NCI-H187 treated with DMSO at 0.1 percent for 48 hours (cell line): ENCODE data around the gene CCND2.
"Not testable (repeated sequence)": the region's sequence is repeated elsewhere in the genome, so short reads cannot be mapped to it uniquely, and the experiment has no call there.

Source experiments
- DNase-seq: peaks from one replicate; lab custom pipeline; 2025; lab: John Stamatoyannopoulos, UW

Gene CCND2

DNA sequence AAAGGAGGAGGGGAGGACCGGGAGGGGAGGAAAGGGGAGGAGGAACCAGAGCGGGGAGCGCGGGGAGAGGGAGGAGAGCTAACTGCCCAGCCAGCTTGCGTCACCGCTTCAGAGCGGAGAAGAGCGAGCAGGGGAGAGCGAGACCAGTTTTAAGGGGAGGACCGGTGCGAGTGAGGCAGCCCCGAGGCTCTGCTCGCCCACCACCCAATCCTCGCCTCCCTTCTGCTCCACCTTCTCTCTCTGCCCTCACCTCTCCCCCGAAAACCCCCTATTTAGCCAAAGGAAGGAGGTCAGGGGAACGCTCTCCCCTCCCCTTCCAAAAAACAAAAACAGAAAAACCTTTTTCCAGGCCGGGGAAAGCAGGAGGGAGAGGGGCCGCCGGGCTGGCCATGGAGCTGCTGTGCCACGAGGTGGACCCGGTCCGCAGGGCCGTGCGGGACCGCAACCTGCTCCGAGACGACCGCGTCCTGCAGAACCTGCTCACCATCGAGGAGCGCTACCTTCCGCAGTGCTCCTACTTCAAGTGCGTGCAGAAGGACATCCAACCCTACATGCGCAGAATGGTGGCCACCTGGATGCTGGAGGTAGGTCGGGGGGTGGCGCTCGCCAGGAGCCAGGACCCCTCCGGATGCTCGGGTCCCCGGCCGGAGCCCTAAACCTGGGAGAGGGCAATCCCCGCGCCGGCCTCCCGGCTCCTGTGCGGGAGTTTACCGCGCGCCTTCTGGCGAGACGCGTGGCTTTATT, at the start of gene CCND2:
Gene CCND2, plus strand, starts transcription at position 111 of the 744 bp plus-strand sequence. Its CDS starts 279 bp downstream, at position 390.
- DNase-seq = no peak

DNA sequence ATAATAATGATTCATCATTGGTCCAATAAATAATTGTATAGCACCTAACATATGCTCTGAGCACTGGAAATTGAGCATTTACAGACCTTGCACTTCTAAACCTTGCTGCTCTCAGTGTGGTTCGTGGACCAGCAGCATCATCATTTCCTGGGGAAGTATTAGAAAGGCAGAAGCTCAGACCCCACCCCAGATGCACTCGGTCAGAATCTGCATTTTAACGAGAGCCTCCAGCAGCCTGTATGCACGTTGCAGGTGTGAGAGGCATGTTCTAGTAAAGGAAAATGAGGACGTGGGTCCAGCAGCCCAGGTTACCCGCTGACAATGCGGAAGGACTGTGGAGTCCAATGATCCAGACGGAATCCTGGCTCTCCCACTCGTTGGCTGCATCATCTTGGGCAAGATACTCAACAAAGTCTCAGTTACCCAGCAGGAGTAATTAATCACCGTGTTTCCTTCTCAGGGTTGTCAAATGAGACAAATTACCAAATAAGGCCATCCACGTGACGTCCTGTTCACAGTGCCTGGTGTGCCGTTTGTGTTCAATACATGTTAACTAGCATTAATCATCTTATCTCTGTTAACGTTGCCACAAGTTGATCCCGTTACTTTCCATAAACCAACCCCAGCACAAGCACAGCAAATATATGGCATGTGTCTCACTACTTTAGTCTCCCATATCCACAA, 49.2 kb upstream of the CCND2 start:
- no peak for DNase-seq

DNA sequence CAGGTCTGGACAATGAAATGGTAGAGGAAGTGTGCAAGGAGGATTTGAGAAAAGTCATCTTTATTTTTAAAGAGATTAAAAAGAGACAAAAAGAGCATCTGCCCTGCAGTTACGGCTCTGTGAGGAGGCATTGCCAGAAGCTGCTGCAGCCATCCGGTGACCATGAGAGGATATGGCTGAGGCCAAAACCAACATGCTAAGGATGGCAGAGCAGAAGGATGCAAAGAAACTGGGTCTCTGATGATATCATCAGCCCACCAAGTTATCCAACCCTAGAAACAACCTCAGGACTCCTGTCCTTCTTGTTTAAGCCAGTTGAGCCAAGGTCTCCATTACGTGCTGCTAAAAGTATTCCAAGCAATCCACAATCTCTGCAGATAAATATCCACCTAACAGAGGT, 48.0 kb upstream of the CCND2 start:
- no peak for DNase-seq

DNA sequence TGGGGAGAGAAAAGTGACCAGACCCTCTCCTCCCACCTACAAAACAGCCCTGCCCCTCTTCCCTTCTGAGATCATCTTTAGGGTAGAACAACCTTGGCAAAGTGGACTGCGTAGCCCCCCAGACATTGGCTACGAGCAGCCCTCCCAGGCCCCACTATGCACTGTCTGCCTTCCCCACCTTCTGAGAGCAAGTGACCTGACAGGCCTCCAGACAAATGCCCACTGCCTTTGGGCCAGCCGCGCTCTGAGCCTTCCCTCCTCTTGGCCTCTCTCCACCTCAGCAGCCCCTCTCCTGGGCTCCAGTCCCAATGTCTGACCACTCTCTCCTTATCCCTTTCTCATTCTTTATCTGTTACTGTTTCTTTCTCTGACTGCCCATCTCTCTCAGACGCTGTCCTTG, 46.5 kb upstream of the CCND2 start:
- DNase-seq = no peak

DNA sequence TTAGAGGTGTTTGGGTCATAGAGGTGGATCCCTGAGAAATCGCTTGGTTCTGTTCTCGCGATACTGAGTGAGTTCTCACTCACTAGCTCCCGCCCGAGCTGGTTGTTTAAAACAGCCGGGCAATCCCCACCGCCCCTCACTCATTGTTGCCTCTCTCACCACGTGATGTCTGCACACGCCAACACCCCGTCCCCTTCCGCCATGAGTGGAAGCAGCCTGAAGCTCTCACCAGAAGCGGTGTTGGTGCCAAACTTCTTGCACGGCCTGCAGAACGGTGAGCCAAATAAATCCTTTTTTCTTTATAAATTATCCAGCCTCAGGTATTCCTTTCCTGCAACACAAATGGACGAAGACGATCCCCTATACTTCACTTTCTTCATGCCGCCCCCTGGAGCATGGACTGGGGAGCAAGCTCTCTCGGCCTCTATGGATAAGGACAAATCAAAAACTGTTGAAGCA, 45.4 kb upstream of the CCND2 start:
- no peak for DNase-seq

DNA sequence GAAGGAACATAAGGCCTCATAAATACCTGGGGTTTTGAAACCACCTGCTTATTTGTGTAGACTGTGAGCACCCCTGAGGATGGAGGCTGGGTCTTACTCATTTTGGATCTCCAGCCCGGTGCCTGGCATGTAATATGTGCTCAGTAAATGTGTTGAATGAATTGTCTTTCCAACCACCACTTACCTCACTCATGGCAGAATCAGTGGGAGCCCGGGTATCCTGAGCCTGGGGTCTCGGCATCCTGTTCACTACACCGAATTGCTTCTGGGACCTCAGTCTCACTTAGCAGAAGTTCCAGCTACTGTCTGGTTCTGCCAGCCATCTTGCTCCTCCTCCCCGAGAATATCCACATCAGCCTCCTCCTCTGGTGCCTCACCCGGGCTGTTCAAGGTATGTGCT, 43.0 kb upstream of the CCND2 start:
- DNase-seq = no peak

DNA sequence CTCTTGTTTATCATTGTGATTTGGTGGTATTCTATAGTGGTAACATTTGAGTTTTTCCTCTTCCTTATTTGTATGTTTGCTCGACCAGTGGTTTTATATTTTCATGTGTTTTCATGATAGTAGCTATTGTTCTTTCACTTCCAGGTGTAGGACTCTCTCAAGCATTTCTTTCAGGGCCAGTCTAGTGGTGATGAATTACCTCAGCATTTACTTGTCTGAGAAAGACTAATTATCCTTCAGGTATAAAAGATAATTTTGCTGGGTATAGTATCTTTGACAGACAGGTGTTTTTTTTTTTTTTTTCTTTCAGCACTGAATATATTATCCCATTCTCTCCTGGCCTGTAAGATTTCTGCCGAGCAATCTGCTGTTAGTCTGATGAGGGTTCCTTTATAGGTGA, 35.0 kb upstream of the CCND2 start:
- DNase-seq = no peak

DNA sequence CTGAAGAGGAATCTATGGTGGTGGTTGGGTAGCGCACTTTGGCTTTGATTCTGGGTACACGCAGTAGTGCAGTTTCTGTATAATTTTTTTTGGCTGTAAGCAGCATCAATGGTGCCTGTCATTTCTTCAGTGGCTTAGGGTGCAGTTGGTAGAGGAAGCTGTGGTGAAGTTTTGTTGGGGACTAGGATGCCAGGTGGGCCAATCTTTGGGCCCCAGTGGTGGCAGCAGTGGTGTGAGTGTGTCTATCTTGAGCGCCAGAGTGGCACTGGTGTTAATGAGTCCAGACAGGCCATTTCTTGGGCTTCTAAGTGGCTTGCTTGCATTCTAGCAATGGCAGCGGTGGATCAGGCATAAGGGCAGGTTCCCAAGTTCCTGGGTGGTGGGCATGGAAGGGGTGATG, 33.8 kb upstream of the CCND2 start:
- DNase-seq = no peak

DNA sequence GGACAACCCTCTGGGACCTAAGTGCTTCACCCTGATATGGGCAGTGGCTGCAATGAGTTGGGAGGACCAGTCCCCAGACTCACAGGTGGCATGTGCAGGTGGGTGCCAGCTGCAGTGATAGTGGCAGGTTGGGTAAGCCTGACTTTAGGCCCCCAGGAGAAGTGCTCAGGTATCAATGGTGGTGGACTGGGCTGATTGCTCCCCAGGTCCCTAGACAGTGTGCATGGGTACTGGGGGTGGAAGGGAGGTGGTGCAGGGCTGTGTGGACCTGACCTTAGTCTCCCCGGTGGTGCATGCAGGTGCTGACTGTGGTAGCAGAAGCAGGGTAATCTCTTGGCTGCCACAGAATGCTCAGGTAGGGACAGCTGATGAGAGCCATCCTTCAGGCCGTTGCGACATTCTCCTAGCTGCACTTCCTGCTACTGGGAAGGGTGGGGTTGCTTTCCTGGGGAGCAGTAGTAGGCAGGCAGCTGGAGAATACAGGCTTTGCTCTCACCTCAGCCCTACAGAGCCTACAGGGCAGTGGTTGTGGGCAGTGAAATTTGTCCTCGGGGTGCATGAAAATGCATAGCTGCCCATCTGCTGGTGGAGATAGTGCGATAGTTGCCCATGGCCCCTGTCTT, 33.3 kb upstream of the CCND2 start:
- DNase-seq = no peak

DNA sequence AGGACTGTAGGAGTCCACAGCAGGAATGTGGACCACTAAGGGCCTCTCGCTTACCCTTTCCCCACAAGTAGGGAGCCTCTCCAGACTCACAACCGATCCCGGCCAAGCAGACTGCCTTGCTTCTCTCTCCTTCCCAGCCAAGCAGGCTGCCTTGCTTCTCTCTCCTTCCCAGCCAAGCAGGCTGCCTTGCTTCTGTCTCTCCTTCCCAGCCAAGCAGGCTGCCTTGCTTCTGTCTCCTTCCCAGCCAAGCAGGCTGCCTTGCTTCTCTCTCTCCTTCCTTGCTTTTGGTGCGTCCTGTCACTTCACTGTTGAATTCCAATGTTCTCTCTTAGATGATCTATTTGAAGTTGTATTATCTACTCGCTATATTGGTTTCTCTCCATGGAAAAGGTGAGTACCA, 32.6 kb upstream of the CCND2 start:
- no peak for DNase-seq

DNA sequence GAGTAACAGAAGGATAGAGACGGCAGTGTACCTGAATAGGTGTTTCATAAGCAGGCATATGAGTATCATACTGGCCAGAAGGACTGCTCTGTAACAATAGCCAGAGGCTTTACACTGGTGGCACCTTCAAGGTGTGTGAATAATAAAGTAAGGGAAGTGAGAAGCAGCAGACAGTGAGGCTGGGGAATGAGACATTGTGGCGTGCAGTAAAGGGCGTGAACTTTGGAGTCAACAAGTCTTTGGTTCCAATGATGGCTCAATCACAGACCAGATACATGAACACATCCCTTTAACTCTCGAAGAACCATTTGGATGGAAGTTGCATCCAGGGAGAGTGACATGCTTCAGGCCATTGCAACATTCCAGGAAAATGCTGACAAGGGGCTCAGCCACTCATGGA, 32.0 kb upstream of the CCND2 start:
- DNase-seq = no peak

DNA sequence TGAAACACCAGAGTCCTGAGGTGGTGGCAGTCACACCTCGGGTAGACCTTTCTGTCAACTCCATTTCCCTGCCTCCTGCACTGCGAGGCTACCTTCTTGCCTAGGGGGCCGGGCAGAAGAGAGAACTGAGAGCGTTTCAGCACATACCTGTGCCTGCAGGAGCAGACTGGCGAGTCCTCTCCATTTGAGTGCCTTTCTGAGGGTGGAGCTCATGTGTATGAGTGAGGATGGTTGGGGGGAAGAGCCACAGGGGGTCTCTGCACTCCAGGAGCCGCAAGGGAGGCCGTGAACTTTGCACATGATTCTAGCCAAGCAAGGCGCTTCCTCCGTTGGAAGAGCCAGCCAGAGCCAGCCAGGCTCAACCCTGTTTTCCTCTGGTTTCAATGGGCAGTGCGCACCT, 31.0 kb upstream of the CCND2 start:
- DNase-seq = no peak

DNA sequence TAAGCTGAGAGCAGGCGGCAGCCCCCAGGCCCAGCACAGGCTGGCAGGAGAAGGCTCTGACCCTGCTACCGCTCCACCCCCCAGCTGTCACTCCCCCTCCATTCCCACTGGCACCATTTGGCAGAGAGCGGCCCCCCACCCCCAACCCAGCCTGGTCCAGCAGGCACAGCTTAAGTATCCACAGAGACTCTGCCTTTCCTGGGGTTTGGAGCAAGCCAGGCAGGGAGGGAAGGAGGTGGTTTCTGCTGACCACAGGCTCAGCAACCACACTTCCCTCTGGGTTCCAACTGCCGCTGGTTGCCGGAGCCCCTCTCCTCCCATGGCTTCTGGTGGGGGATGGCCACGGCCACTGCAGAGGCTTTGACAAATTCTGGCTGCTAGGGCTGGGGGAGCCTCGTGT, 30.5 kb upstream of the CCND2 start:
- DNase-seq = no peak

DNA sequence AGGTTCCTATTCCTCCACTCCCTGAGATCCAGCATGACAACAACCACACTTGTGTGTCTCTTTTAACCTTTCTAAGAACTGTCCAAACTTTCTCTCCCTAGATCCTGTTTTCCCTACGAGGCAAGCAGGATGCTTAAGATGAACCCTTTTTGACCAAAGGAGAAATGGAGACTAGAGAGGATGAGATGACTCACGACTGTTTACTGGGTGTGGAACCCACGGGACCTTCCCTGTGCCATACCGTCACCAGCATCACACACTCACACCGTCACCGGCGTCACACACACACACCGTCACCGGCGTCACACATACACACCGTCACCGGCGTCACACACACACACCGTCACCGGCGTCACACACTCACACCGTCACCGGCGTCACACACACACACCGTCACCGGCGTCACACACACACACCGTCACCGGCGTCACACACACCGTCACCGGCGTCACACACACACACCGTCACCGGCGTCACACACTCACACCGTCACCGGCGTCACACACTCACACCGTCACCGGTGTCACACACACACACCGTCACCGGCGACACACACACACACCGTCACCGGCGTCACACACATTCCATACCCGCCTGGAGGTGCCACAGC, 30.0 kb upstream of the CCND2 start:
- DNase-seq = not testable (repeated sequence)

DNA sequence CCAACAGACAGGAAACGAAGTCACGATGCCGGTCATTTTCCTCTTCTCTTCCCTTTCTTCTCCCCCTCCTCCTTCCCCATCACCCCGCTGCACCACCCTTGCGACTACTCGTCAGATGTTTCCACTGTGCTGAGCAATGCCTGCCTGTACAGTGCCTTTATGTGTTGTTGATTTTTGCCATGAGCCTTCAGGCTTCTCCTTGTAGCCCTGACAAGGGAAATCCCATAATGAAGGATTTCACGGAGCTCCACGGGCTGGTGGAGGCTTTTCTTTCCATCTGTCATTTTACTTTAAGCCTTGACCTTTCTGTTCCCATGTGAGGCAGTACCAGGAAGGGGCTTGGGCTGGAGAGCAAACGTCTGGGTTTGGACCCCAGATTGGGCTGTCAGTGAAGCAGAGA, 28.7 kb upstream of the CCND2 start:
- no peak for DNase-seq

DNA sequence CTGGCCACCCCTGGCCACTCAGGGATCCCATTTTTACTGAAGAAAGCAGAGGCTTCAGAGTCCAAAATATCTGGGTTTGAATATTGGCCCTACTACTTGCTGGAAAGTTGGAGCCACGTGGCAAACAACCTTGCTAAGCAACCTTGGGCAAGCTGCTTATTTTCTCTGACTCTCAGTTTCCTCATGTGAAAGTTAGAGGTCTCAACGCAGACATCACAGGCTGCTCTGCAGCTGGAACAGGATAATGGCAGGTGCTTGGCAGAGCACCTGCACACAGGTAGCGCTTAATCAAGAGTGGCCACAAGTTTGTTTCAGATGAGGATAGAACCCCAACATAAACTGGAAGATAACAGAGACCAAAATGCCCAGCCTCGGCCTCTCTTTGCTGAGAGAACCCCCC, 28.1 kb upstream of the CCND2 start:
- no peak for DNase-seq

DNA sequence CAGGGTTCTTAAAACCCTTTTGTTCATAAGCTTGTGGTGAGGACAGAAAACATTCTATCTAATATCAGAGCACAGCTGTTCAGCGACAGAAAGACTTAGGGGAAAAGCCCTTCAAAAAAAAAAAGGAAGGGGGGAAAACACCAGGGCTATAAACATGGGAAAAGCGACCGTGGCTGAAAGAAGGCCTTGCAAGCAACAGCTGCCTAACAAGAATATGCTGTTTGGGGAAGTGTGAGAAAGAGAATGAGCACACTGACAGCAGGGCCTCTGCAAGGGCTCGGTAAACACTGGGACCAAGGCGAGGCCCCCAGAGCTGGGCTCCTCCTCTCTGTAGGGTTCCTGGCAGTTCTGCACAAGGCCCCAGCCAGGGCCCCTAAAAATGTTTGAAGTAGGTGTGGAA, 27.4 kb upstream of the CCND2 start:
- no peak for DNase-seq

DNA sequence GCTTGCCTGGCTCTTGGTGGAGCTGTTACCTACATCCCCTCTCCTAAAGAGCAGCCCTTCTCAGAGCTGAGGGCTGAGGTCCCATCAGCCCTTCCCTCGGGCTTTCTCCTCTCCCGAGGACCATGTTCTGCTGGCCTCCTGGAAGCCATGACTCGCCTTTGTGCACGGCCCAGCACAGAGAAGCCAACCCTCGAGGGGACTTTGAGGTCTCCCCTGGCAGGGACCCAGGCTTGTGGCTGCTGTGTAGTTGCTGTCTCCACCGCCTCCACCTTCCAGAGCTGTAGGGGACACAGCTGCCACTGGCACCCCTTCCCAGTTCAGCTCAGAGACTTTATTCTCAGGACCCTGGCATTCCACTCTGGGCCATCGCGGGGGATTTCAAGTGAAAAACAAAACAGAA, 22.9 kb upstream of the CCND2 start:
- DNase-seq = no peak

DNA sequence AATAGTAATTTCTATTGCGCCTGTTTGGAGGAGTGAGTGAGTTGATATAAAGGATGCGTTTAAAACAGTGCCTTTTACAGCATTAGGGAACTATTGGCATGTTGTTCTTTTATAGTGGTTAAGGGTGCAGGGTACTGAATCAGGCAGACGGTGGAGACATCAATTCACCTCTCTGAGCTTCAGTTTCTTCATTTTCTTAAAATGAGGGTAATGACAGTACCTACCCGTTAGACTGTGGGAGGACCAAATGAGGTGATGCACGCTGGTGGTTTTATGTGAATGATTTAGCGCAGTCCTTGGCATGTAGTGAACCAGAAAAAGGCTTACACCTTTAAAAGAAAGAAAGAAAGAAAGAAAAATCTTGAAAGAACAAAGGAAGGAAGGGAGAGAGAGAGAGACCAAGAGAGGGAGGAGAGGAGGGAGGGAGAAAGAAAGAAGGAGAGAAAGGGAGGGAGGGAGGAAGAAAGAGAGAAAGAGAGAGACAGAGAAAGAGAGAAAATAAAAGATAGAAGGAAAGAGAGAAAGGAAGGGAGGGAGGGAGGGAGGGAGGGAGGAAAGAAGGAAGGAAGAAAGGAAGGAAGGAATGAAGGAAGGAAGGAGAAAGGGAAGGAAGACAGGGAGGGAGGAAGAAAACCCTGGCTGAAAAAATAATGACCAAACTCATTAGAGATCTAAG, 22.2 kb upstream of the CCND2 start:
- DNase-seq = no peak

DNA sequence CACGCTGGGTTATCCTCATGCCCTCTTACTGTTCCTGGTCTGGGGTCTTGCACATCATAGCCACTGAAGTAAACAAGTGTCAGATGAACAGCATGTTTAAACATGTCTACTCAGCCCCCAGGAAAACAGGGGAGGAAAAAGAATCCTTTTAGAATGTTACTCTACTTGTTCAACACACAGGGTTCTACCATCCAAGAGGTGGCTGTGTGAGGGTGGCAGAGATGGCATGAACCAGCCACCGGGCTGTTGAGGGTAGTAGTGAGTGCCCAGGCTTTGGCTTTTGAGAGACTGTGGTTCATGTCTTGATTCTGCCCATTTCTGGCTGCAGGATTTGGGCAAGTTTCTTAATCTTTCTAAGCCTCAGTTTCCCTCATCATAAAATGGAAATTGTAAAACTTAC, 21.6 kb upstream of the CCND2 start:
- DNase-seq = no peak

DNA sequence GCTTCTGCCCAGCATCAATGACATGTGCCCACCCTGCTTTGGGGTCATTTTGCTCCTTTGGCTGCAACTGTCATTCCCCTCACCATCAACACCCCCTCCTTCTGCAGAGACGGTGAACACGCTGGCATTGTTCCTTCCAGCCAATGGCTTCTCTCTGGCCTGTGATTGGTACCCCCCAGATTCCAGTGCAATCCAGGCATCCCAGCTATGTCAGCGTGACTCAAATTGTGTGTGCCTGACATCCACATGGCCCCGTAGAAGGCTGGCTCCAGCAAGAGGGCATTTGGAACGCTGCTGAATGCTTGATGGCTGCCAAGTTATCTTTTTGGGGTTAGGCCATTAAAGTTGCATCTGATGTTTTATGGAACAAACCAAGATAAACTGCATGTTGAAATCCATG, 21.0 kb upstream of the CCND2 start:
- DNase-seq = no peak
